VCaP (cell line): ENCODE results near the gene SDHAF4.

ENCODE experiments used
- H3K27ac ChIP-seq: fragments of 450-650 bp; 2 replicates; pipeline ENCODE4 v1.5.1; 2017
- TF ChIP-seq, protein P1 (sequence below): fragments of 450-650 bp; conservative IDR thresholded peaks from 2 replicates; pipeline ENCODE4 v1.5.1; 2017; ENCODE audit warnings: mild to moderate bottlenecking, moderate library complexity

SDHAF4 gene

DNA sequence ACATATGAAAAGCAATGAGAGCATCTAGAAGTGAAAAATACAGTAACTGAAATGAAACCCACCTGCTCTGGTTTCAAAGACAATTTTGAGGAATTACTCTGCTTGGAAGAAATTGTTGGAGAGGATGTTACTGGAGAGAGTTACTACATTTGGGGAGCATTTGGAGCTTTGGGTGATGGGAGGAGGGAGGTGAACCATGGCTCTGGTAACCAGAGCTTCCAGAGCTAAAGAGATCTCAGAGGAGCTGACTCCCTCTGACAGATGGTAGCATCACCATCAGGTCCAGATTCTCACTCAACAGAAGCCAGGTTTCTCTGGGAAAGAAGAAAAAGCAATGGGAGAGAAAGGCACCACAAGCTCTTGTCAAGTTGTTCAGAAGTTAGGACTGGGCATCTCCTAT, 58.7 kb downstream of the SDHAF4 start:
- H3K27ac ChIP-seq, result no peak overlapping the region
- TF ChIP-seq, protein P1, sequence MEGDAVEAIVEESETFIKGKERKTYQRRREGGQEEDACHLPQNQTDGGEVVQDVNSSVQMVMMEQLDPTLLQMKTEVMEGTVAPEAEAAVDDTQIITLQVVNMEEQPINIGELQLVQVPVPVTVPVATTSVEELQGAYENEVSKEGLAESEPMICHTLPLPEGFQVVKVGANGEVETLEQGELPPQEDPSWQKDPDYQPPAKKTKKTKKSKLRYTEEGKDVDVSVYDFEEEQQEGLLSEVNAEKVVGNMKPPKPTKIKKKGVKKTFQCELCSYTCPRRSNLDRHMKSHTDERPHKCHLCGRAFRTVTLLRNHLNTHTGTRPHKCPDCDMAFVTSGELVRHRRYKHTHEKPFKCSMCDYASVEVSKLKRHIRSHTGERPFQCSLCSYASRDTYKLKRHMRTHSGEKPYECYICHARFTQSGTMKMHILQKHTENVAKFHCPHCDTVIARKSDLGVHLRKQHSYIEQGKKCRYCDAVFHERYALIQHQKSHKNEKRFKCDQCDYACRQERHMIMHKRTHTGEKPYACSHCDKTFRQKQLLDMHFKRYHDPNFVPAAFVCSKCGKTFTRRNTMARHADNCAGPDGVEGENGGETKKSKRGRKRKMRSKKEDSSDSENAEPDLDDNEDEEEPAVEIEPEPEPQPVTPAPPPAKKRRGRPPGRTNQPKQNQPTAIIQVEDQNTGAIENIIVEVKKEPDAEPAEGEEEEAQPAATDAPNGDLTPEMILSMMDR, result no peak

DNA sequence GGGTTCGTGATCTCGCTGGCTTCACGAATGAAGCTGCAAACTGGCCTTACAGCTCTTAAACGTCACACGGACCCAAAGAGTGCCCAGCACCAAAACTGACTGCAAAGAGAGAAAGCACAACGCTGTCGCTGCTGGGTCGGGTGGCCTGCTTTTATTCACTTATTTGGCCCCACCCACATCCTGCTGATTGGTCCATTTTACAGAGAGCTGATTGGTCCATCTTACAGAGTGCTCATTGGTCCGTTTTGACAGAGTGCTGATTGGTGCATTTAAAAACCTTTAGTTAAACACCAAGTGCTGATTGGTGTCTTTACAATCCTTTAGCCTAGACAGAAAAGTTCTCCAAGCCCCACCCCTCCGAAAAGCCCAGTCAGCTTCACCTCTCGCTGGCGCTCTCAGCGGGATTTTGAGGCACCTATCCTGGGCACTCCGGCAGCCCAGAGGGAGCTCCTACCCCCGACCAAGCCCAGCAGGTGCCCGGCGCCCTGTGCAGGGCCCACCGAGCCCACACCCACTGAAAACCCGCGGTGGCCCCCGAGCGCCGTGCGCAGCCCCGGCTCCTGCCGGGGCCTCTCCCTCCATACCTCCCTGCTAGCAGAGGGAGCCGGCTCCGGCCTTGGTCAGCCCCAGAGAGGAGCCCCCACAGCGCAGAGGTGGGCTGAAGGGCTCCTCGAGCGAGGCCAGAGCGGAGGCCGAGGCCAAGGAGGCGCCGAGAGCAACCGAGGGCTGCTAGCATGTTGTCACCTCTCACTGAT, 60.9 kb downstream of the SDHAF4 start:
- no peak overlapping the region for H3K27ac ChIP-seq
- TF ChIP-seq, protein P1, result no peak

DNA sequence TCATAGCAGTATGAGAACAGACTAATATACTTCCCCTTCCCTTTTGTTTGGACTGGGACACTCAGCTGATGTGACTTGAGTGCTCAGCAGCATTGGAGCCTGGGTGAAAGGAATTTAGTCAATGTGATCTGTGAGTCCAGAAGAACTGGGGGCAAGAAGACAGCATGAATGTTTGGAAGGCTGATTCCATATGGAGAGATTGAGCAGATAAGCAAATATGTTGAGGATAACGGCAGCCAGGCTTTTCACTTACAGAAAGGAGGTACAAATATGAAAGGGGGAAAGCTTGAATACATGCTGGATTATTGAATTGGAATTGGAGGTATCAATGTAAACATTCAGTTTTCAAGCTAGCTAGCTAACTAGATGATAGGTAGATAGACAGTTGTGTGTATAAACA, 63.2 kb downstream of the SDHAF4 start:
- TF ChIP-seq, protein P1, result no peak
- no peak overlapping the region for H3K27ac ChIP-seq

DNA sequence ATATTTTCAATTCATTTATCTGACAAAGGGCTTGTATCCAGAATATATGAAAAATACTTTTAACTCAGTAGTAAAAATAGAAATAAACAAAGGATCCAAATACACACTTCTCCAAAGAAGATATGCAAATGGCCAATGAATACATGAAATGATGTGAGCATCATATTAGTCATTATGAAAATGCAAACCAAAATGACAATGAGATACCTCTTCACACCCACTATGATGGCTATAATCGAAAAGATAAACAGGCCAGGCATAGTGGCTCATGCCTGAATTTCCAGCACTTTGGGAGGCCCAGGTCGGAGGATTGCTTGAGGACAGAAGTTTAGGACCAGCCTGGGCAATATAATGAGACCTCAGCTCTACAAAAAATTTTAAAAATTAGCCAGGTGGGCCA, 67.1 kb downstream of the SDHAF4 start:
- TF ChIP-seq, protein P1, result no peak
- no peak overlapping the region for H3K27ac ChIP-seq

DNA sequence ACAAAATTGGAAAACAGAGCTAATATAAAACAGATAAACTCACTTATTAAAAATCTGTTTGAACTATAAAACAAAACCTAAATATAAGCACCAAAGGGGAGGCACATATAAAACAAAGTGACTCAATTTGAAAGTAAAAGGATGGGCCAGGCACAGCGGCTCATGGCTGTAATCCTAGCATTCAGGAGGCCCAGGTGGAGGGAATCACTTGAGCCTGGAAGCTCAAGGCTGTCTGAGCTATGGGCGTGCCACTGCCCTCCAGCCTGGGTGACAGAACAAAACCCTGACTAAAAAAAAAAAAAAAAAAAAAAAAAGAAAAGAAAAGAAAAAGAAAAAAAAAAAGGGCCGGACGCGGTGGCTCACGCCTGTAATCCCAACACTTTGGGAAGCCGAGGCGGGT, 69.9 kb downstream of the SDHAF4 start:
- no peak overlapping the region for H3K27ac ChIP-seq
- TF ChIP-seq, protein P1, result no peak

DNA sequence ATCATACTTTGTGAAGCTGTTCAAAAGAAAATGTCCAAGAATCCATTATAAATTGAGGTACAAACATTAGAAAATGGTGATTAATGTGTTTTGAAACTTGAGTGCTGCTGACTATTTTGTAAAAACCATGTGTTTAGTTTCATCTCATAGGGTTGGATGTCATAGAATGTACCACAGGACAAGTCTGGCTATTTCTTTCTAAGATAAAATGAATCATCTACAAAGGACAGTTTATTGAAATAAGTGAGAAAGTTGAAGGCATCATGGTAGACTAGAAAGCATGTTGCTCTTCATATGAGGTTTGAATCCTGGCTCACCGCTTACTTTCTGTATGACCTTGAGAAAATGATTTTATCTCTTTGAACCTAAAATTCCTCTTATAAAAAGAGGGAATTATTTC, 71.7 kb downstream of the SDHAF4 start:
- TF ChIP-seq, protein P1, result no peak
- H3K27ac ChIP-seq, result no peak overlapping the region
